GM21526 (cell line): ENCODE results near the gene SARS2.

ENCODE experiments used
- ATAC-seq: cut with Tn5 transposase; IDR thresholded peaks from one replicate; pipeline ENCODE4 v1.9.1; 2021; ENCODE audit warnings: moderate library complexity; ENCODE audit not compliant: unreplicated experiment, low FRiP score

SARS2 gene

GRCh38 chr19:38918526-38918925 is 12.0 kb downstream of the SARS2 start:
- no peak for ATAC-seq

GRCh38 chr19:38917921-38918491 is 12.6 kb downstream of the SARS2 start:
- no peak for ATAC-seq

DNA sequence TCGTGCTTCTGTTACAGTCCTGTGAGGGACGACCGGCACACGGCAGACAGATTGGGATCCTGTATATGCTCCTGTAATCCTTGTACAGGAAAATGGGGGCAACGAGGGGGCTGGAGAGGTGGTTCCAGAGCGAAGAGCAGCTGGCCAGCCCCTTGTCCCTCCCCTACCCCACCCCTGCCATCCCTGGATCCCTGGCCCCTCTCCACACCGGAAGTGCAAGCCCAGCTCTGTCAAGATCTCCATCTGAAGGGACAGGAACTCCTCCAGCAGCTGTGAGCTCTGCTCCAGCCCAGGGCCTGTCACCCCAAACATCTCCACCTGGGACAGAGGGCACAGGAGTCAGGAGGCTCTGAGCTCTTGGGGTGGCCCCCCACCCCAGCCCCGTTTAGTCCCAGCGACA is 13.0 kb downstream of the SARS2 start:
- ATAC-seq: no peak

DNA sequence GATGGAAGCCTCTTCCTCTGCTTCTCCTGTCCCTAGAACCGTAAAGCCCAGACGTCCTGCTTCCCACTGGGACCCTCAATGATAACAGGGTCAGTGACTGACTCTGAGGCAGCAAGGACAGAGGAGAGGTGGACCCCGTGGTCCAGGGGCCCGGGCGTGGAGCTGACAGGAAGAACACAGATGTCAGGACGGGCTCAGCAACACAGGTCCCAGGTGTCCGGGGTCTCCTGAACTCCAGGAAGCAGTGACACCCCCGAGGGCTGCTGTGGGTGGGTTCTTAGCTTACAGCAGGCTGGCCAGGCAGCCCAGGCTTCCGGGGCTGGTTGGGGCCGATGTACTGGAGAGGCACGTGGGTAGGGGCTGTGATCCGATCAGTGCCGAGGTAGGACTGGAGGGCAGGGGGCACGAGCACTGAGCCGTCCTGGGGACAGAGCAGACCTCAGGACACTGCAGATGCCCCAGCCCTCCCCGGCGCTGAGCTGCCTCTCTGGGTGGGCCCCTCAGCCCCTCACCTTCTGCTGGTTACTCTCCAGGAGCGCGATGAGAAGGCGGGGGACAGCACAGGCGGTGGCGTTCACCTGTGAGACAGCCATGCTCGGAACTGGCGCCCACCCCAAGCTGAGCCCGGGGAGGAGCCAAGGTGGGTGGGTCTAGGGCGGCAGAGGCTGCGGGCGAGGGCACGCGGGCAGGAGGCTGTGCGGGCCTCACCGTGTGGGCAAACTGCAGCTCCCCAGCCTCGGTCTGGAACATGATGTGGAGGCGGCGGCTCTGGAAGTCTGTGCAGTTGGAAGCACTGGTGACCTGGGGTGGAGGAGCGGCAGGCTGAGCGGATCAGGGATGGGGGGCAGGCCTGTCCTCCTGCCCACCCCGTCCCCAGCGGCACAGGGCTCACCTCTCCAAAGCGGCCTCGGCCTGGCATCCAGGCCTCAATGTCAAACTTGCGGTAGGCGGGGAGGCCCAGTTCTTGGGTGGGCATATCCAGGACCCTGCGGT is 14.9 kb downstream of the SARS2 start:
- no peak for ATAC-seq

DNA sequence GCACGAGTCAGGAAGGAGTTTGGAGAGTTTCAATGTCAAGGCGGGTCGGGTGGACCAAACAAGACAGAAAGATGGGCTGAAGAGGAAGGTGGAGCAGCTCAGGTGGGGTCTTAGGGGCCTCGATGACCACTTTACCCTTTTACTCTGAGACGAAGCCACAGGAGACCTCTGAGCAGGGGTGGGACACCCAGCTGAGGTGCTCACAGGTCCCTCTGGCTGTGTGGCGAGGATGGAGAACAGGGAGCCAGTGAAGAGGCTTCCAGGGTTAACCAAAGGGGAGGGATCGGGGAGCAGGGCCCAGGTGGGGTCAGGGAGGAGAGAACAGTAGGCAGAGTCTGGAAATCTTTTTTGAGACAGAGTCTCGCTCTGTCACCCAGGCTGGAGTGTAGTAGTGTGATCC is 16.6 kb downstream of the SARS2 start:
- ATAC-seq: no peak

- ATAC-seq: no peak
Observed at GRCh38 chr19:38912600-38913514, 17.7 kb downstream of the SARS2 start.

GRCh38 chr19:38911388-38912001 is 19.1 kb downstream of the SARS2 start:
- no peak for ATAC-seq

- ATAC-seq: no peak
Observed at GRCh38 chr19:38910488-38910887, 20.1 kb downstream of the SARS2 start.

DNA sequence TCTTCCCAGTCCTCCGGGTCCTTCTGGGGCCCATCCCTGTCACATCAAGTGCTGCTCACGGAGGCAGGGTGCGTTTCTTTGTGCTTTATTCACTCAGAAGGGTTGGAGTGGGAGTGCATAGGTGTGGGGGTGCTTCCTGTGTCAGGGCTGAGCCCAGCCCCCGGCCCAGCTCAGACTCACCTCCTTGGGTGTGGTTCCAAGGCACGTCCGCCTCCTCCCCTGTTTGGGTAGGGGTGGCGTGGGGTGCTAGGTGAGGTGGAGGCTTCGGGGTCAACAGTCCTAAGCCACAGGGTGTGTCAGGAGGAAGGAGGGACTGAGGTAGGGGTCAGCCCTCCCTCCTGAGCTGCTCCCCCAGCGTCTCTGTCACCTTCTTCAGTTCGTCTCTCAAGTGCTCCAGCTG is 21.7 kb downstream of the SARS2 start:
- ATAC-seq: no peak

- no peak for ATAC-seq
Observed at GRCh38 chr19:38907670-38908069, 22.9 kb downstream of the SARS2 start.

DNA sequence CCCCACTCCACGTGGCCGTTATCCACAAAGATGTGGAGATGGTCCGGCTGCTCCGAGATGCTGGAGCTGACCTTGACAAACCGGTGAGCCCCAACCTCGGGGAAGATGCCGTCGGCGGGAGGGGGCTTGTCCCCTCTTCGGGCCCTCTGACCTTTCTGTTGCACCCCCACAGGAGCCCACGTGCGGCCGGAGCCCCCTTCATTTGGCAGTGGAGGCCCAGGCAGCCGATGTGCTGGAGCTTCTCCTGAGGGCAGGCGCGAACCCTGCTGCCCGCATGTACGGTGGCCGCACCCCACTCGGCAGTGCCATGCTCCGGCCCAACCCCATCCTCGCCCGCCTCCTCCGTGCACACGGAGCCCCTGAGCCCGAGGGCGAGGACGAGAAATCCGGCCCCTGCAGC is 23.3 kb downstream of the SARS2 start:
- ATAC-seq: no peak

- no peak for ATAC-seq
Observed at GRCh38 chr19:38905620-38906019, 24.9 kb downstream of the SARS2 start.

DNA sequence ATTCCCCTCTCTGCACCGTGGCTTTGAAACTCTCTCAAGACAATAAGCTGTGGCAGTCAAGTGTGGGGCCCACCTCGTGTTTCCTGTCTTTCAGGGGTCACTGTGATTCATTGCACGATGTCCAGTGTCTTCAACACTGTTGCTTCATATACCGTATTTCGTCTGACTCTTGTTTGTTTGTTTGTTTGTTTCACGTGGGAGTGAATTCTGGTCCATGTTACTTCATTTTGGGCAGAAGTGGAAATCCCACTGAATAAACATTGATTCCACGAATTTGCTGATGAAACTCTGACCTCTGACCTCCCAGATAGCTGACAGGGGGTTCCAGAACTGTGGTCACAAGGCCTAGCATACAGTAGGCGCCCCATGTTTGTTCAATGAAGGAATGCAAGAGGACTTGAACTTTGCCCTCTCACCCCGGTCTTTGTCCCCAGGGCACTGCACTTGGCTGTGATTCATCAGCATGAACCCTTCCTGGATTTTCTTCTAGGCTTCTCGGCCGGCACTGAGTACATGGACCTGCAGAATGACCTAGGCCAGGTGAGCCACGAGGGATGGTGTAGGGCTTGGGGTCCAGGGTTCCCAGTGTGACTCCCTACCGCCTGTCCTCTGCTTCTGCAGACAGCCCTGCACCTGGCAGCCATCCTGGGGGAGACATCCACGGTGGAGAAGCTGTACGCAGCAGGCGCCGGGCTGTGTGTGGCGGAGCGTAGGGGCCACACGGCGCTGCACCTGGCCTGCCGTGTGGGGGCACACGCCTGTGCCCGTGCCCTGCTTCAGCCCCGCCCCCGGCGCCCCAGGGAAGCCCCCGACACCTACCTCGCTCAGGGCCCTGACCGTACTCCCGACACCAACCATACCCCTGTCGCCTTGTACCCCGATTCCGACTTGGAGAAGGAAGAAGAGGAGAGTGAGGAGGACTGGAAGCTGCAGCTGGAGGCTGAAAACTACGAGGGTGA is 25.7 kb downstream of the SARS2 start:
- ATAC-seq: no peak

DNA sequence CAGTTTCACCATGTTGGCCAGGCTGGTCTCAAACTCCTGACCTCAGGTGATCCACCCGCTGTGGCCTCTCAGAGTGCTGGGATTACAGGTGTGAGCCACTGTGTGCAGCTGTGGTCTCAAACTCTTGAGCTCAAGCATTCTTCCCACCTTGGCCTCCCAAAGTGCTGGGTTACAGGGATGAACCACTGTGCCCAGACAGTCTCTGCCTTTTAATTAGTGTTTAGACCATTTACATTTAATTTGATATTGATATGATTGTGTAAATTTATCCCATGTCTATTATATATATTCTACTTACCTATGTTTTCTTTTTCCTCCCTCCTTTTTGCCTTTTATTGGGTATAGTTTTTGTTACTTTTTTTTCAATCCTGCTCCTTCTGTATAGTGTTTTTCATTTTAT is 28.9 kb downstream of the SARS2 start:
- ATAC-seq: no peak

DNA sequence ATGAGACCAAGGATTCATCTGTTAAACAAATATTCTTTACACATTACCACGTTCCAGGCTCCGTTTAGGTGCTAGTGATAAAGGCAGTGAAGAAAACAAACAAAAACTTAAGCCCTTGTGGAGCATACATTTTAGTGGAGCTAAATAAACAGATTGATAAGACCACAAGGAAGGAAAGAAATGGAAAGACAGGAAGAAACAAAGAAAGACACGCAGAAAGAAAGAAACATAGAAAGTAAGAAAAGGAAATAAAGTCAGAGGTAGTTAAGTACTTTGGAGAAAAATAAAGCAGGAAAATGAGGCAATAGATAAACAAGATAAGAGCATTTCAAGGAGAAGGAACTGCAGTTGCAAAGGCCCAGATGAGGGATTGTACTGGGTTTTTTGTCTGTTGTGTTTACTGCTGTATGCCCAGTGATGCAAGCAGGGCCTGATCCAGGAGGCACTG is 29.8 kb downstream of the SARS2 start:
- no peak for ATAC-seq

DNA sequence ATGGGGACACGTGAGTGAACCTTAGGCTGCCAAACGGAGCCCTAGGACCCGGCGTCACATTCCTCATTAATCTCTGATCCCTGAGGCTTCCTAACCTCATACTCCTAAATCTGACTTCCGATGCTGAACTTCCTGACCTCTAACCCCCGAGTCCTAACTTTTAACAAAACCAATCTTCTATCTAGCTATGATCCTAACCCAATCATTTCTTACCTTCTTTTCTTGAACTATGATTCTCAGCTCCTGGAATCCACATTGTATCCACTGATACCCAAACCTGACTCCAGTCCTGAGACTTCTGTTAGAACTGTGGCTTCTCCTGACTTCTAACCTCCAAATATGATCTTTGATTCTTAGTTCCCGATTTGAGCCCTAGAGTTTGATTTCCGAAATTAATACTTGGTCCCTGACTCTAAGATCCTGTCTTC is 30.3 kb downstream of the SARS2 start:
- ATAC-seq: no peak

GRCh38 chr19:38899447-38900201 is 30.9 kb downstream of the SARS2 start, which contains the start of the genes NFKBIB and SIRT2:
Gene NFKBIB (plus strand): TSS chr19:38899969. CDS start chr19:38900033, 64 bp downstream.
Gene SIRT2 (minus strand): TSS chr19:38899618. CDS start chr19:38899521, 97 bp downstream.
- peak; percentile 79 for ATAC-seq

DNA sequence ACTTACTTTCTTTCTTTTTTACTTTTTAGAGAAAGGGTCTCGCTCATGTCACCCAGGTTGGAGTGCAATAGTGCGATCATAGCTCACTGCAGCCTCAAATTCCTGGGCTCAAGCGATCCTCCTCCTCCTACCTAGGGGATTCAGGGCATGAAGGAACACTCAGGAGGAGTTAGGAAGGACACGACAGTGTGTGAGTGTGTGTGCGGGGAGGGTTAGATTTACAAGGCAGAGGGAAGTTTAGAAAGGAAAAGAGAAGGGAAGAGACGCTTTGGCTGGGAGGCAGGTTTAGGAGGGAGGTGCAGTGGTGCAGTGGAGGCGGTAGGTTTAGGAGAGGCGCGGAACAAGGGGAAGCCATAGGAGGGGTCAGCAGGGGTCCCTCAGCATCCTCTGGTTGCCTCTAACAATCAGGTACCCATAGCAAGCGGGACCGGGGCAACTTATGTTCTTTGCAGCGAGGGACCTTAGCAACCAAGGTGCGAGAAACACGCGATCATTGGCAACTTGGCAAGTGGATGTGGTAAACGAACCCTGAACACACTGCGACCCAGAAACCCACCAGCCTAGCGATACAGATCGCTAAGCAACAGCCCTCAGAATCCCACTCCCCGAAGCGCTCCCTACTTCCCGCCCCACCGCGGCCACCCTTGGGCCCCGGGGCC is 31.6 kb downstream of the SARS2 start:
- ATAC-seq: peak; percentile 1
